ENCODE measurements around the gene TOM1L2. TPM values are rescaled to one million over a fixed set of nuclear protein-coding genes. Genes with fewer than 3 reads are reported as not detected.

The TOM1L2 gene
- total RNA-seq, 1 experiment from 2014 or later, result 34.2 TPM

DNA sequence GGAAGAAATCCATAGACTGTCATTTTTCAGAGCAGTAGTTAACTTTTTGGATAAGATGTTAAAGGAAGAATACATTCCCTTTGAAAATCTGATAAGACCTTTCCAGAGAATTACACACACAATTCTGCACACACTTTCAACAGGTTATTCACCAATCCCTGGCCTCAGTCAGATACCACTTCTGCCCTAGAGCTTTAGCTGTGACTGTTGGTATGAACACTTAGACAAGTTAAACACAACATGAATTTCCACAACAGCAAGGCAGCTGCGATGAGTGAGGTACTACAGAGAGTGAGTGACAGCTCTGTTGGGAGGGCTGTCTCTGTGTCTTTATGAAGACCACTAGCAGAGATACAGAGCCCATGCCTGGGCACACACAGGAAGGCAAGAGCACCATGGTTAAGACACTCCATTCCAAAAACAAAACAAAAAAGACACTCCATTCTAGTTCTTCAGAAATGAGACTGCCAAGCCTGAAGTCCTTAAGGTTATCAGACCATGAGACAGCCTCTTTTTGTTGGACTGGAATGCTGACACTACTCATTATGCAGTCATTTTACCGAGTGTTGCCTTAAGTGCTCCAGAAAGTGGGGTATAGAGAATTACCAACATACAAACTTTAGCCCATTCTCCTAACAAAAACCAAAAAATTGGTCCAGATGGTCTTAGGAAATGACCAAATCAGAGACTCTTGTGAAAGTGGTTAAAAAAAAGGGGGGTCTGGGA is 42.4 kb downstream of the TOM1L2 start:
- Mint-ChIP-seq H3K36me3 (ENCODE audit: insufficient read depth, unreplicated experiment) (peaks cover 5% of the 10 kb centered on the region), H3K27ac (ENCODE audit: low read depth, unreplicated experiment) (no peak overlapping the region), H3K4me1 (ENCODE audit: insufficient read depth, unreplicated experiment) (peaks cover 5% of the 10 kb centered on the region), H3K4me3 (ENCODE audit: unreplicated experiment) (no peak overlapping the region), H3K27me3 (ENCODE audit: insufficient read depth, unreplicated experiment) (no peaks in the 10 kb centered on the region), H3K9me3 (ENCODE audit: unreplicated experiment) (no peaks in the 10 kb centered on the region)
- no peak for DNase-seq (ENCODE audit: unreplicated experiment)
- intact Hi-C loops (cut with micrococcal nuclease), result no loop called here
- CTCF ChIA-PET, result interaction anchor here (0.6 to 1.6 kb wide), 4 partner anchors 9 to 1471 kb away, joined by 3 to 4 read pairs (median 4); no protein-coding TSS in a partner anchor
- POLR2A ChIA-PET, result no interaction called here
- no TSS peak for BruUV-seq (replicated peaks)
- TF ChIP-seq, protein P1, sequence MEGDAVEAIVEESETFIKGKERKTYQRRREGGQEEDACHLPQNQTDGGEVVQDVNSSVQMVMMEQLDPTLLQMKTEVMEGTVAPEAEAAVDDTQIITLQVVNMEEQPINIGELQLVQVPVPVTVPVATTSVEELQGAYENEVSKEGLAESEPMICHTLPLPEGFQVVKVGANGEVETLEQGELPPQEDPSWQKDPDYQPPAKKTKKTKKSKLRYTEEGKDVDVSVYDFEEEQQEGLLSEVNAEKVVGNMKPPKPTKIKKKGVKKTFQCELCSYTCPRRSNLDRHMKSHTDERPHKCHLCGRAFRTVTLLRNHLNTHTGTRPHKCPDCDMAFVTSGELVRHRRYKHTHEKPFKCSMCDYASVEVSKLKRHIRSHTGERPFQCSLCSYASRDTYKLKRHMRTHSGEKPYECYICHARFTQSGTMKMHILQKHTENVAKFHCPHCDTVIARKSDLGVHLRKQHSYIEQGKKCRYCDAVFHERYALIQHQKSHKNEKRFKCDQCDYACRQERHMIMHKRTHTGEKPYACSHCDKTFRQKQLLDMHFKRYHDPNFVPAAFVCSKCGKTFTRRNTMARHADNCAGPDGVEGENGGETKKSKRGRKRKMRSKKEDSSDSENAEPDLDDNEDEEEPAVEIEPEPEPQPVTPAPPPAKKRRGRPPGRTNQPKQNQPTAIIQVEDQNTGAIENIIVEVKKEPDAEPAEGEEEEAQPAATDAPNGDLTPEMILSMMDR (IDR thresholded peaks at IDR 0.05; ENCODE audit: unreplicated experiment), result no peak

DNA sequence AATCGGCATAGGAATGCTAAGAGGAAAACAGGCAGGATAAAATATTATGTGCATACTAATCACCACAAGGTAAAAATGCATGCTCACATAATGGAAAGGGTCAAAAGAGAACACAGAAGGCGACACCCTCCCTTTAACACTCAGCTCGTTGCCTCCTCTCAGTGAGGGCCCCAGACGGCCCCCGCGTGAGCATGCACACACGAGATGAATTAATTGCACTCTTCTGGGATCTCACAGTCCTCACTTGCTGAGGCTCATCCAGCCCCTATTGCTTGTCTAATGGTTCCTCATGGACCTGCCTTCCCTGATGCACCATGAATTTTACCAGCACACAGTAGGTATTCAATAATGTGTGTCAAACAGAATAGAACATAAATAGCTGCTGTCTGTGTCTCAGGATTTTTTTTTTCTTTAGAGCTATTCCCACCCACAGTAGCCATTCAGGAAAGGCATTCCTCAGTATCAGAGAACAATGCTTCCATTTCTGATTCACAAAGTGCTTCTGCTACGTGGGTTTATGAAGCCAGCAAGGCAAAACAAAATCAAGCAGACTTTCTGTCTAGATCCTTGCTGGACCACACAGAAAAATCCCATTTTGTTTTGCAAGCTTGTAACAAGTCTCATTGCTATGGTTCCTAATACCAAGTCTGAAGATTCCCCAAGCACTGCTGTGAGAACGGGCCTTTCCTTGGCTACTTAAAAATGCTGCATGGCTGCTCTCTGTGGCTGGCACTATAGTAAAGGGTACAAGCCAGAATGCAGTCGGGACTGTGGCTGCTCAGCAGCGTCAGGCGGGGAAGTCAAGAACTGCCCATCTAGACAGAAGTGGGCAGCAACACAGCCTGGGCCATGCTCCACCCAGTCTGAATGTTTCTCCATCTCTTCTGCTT is 43.6 kb downstream of the TOM1L2 start:
- intact Hi-C loops (cut with micrococcal nuclease), result no loop called here
- no TSS peak for BruUV-seq (replicated peaks)
- no peak overlapping the region for H3K27ac Mint-ChIP-seq (ENCODE audit: low read depth, unreplicated experiment)
- DNase-seq (ENCODE audit: unreplicated experiment), result no peak
- peaks cover 5% of the 10 kb centered on the region for H3K36me3 Mint-ChIP-seq (ENCODE audit: insufficient read depth, unreplicated experiment)
- H3K9me3 Mint-ChIP-seq (ENCODE audit: unreplicated experiment), result no peaks in the 10 kb centered on the region
- CTCF ChIA-PET, result interaction anchor here (0.9 to 1.6 kb wide), 4 partner anchors 7 to 37 kb away, joined by 3 to 6 read pairs (median 4); no protein-coding TSS in a partner anchor
- H3K27me3 Mint-ChIP-seq (ENCODE audit: insufficient read depth, unreplicated experiment), result no peaks in the 10 kb centered on the region
- TF ChIP-seq, protein P1 (IDR thresholded peaks at IDR 0.05; ENCODE audit: unreplicated experiment), result no peak
- H3K4me1 Mint-ChIP-seq (ENCODE audit: insufficient read depth, unreplicated experiment), result peaks cover 5% of the 10 kb centered on the region
- POLR2A ChIA-PET, result interaction anchor here (1.0 kb wide), 1 partner anchor 30 kb away, joined by 3 read pairs; no protein-coding TSS in a partner anchor
- H3K4me3 Mint-ChIP-seq (ENCODE audit: unreplicated experiment), result no peak overlapping the region

DNA sequence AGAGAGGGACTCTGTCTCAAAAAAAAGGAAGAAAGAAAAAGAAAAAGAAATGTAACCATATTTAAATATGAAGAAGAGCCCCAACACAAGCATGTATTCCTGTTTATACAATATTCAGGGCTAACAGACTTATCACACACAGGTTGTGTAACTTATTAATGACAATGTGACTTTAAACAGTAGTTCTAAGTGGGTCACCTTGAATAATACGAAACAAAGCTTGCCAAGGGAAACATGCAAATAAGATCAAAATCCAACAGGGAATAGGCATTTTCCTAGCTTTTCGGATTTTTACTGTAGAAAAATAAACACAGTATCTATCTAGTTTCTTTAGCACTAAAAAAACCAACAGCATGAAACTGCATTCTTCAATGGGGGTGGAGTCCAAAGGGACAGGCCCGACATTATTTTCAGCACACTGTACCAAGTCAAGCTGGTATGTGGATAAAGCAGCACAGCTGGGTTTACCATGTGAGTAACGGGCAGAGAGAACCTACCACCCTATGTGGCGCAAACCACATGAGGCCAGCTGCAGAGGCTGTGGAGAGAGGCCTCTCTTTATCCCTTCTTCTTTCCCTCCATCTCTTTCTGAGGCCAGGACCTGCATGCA is 45.3 kb downstream of the TOM1L2 start:
- ChIA-PET POLR2A (interaction anchor here (0.7 kb wide), 1 partner anchor 18 kb away, joined by 3 read pairs; no protein-coding TSS in a partner anchor), CTCF (interaction anchor here (0.6 to 1.1 kb wide), 5 partner anchors 8 to 149 kb away, joined by 3 to 4 read pairs (median 3); no protein-coding TSS in a partner anchor)
- intact Hi-C loops (cut with micrococcal nuclease), result no loop called here
- DNase-seq (ENCODE audit: unreplicated experiment), result no peak
- H3K27me3 Mint-ChIP-seq (ENCODE audit: insufficient read depth, unreplicated experiment), result no peaks in the 10 kb centered on the region
- peaks cover 5% of the 10 kb centered on the region for H3K36me3 Mint-ChIP-seq (ENCODE audit: insufficient read depth, unreplicated experiment)
- H3K27ac Mint-ChIP-seq (ENCODE audit: low read depth, unreplicated experiment), result no peak overlapping the region
- peaks cover 16% of the 10 kb centered on the region for H3K4me1 Mint-ChIP-seq (ENCODE audit: insufficient read depth, unreplicated experiment)
- BruUV-seq (replicated peaks), result no TSS peak
- H3K4me3 Mint-ChIP-seq (ENCODE audit: unreplicated experiment), result no peak overlapping the region
- H3K9me3 Mint-ChIP-seq (ENCODE audit: unreplicated experiment), result no peaks in the 10 kb centered on the region
- TF ChIP-seq, protein P1 (IDR thresholded peaks at IDR 0.05; ENCODE audit: unreplicated experiment), result no peak

Data from MCF 10A (cell line).